ENCODE data around the gene RAB5A.

DNA sequence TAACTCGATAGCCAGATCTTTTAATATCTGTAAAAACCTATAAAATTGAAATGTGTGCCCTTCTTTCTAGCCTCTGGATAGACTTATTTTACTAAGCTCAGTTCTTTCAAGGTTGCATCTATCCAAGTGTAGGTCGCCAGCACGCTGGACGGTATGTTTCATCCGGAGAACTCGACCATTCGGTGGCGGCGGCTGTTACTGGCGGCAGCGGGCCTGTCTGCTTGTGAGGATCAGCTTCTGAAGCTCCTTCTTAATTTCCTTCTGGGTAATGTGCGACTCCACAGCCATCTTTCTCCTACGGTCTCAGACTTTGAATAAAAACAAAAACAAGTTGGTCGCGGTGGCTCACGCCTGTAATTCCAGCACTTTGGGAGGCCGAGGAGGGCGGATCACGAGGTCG is 61.1 kb downstream of the RAB5A start:
- TF ChIP-seq, protein P1, sequence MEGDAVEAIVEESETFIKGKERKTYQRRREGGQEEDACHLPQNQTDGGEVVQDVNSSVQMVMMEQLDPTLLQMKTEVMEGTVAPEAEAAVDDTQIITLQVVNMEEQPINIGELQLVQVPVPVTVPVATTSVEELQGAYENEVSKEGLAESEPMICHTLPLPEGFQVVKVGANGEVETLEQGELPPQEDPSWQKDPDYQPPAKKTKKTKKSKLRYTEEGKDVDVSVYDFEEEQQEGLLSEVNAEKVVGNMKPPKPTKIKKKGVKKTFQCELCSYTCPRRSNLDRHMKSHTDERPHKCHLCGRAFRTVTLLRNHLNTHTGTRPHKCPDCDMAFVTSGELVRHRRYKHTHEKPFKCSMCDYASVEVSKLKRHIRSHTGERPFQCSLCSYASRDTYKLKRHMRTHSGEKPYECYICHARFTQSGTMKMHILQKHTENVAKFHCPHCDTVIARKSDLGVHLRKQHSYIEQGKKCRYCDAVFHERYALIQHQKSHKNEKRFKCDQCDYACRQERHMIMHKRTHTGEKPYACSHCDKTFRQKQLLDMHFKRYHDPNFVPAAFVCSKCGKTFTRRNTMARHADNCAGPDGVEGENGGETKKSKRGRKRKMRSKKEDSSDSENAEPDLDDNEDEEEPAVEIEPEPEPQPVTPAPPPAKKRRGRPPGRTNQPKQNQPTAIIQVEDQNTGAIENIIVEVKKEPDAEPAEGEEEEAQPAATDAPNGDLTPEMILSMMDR (IDR thresholded peaks at IDR 0.05 in 8 of 11, conservative IDR thresholded peaks at IDR 0.05 in 3 of 11), result no peak
- TF ChIP-seq POLR2A (IDR thresholded peaks at IDR 0.05) (no peak), POLR2AphosphoS5 (IDR thresholded peaks at IDR 0.05) (no peak)

Measured in spleen (tissue), 7 donors.